SU-DHL-6 (cell line): ENCODE results near the gene KCNK2.

Source experiments
- H2AFZ ChIP-seq: fragments of 200-600 bp; sonication (generic); 2 replicates; pipeline ENCODE4 v1.6.1; 2014; ENCODE audit warnings: low read depth, mild to moderate bottlenecking, moderate library complexity, mixed read lengths, antibody characterized with exemption, low read length; ENCODE audit not compliant: severe bottlenecking
- H3F3A ChIP-seq: fragments of 200-600 bp; shearing (Covaris generic); 2 replicates; pipeline ENCODE4 v1.6.0; 2016; ENCODE audit warnings: antibody characterized with exemption, mild to moderate bottlenecking; ENCODE audit not compliant: insufficient read depth
- H3K27ac ChIP-seq: fragments of 200-600 bp; sonication (generic); 2 replicates; pipeline ENCODE4 v1.5.1; 2016; ENCODE audit warnings: low read depth, mild to moderate bottlenecking, low read length, moderate library complexity, mixed read lengths
- H3K27me3 ChIP-seq: fragments of 200-600 bp; sonication (generic), shearing (Covaris generic); 2 replicates; pipeline ENCODE4 v1.6.0; 2014; ENCODE audit warnings: mild to moderate bottlenecking, low read length
- H3K36me3 ChIP-seq: fragments of 200-600 bp; sonication (generic); 2 replicates; pipeline ENCODE4 v1.6.1; 2014; ENCODE audit warnings: mild to moderate bottlenecking, low read length, mixed read lengths
- H3K4me2 ChIP-seq: fragments of 300-600, 200-600 bp; shearing (Covaris generic), sonication (generic); 2 replicates; pipeline ENCODE4 v1.6.0; 2014; ENCODE audit warnings: low read length, low read depth, mild to moderate bottlenecking; ENCODE audit not compliant: poor library complexity, severe bottlenecking
- H3K4me3 ChIP-seq: fragments of 200-600 bp; sonication (generic); 2 replicates; pipeline ENCODE4 v1.5.1; 2014; ENCODE audit warnings: antibody characterized with exemption, low read length, mild to moderate bottlenecking, mixed read lengths; ENCODE audit not compliant: insufficient read depth, poor library complexity, severe bottlenecking
- H3K79me2 ChIP-seq: fragments of 200-600 bp; sonication (generic); 2 replicates; pipeline ENCODE4 v1.6.1; 2014; ENCODE audit warnings: mild to moderate bottlenecking, low read length, moderate library complexity; ENCODE audit not compliant: insufficient read depth
- H3K9ac ChIP-seq: fragments of 200-600 bp; sonication (generic); 2 replicates; pipeline ENCODE4 v1.7.0; 2014; ENCODE audit warnings: mild to moderate bottlenecking, low read length
- H3K9me2 ChIP-seq: fragments of 200-600 bp; sonication (generic); replicated peaks from 2 replicates; pipeline ENCODE4 v1.6.1; 2014; ENCODE audit warnings: low read length; ENCODE audit not compliant: insufficient read depth
- H3K9me3 ChIP-seq: fragments of 200-600 bp; sonication (generic); 2 replicates; pipeline ENCODE4 v1.6.1; 2014; ENCODE audit warnings: low read length, mixed read lengths; ENCODE audit not compliant: insufficient read depth
- H4K20me1 ChIP-seq: fragments of 200-600 bp; sonication (generic); 2 replicates; pipeline ENCODE4 v1.6.1; 2014; ENCODE audit warnings: low read depth, mild to moderate bottlenecking, antibody characterized with exemption, low read length, moderate library complexity, mixed read lengths
- EZH2phosphoT487 ChIP-seq: fragments of 200-600 bp; sonication (generic), shearing (Covaris generic); conservative IDR thresholded peaks from 2 replicates; pipeline ENCODE4 v1.6.1; 2018; ENCODE audit warnings: mild to moderate bottlenecking, antibody characterized with exemption, low read length, moderate library complexity, mixed read lengths
- TF ChIP-seq, protein P1 (sequence below): fragments of 200-600 bp; sonication (generic); IDR thresholded peaks from one replicate; pipeline ENCODE4 v1.5.1; 2017; ENCODE audit warnings: antibody characterized with exemption, mild to moderate bottlenecking, low read length, moderate library complexity; ENCODE audit not compliant: insufficient read depth, poor library complexity, severe bottlenecking

Gene KCNK2

DNA sequence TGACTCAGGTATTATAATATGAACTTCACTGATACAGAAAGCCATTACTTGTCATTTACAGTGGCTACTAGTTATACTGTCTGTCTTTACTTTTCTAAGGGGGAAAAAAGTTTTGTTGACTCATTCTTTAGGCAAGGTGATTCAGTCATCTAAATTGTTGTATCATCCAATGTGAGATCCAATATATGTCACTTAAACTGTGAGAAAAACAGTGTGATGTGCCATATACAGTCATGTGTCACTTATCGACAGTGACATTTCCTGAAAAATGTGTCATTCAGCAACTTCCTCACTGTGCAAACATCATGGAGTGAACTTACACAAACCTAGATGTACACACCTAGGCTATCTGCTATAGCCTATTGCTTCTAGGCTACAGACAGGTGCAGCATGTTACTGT is 57.6 kb downstream of the KCNK2 start:
- no peaks in the 10 kb centered on the region for H3K27me3 ChIP-seq
- H3K27ac ChIP-seq, result no peak overlapping the region
- no peak overlapping the region for H3K4me2 ChIP-seq
- H3F3A ChIP-seq, result no peaks in the 10 kb centered on the region
- no peaks in the 10 kb centered on the region for H3K79me2 ChIP-seq
- no peaks in the 10 kb centered on the region; the same call in 1 of the 2 replicates for H3K9me3 ChIP-seq
- no peak overlapping the region for H3K9ac ChIP-seq
- H2AFZ ChIP-seq, result no peak overlapping the region
- H3K9me2 ChIP-seq, result no peaks in the 10 kb centered on the region
- H4K20me1 ChIP-seq, result no peaks in the 10 kb centered on the region
- TF ChIP-seq EZH2phosphoT487, result no peak
- TF ChIP-seq, protein P1, sequence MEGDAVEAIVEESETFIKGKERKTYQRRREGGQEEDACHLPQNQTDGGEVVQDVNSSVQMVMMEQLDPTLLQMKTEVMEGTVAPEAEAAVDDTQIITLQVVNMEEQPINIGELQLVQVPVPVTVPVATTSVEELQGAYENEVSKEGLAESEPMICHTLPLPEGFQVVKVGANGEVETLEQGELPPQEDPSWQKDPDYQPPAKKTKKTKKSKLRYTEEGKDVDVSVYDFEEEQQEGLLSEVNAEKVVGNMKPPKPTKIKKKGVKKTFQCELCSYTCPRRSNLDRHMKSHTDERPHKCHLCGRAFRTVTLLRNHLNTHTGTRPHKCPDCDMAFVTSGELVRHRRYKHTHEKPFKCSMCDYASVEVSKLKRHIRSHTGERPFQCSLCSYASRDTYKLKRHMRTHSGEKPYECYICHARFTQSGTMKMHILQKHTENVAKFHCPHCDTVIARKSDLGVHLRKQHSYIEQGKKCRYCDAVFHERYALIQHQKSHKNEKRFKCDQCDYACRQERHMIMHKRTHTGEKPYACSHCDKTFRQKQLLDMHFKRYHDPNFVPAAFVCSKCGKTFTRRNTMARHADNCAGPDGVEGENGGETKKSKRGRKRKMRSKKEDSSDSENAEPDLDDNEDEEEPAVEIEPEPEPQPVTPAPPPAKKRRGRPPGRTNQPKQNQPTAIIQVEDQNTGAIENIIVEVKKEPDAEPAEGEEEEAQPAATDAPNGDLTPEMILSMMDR, result no peak
- no peaks in the 10 kb centered on the region for H3K36me3 ChIP-seq
- H3K4me3 ChIP-seq, result no peak overlapping the region

GRCh38 chr1:215141460-215141859 is 58.9 kb downstream of the KCNK2 start:
- no peak overlapping the region for H3K4me3 ChIP-seq
- H3K9ac ChIP-seq, result no peak overlapping the region
- no peak overlapping the region for H2AFZ ChIP-seq
- H3K9me2 ChIP-seq, result no peaks in the 10 kb centered on the region
- TF ChIP-seq EZH2phosphoT487, result no peak
- TF ChIP-seq, protein P1, result no peak
- no peak overlapping the region for H3K4me2 ChIP-seq
- H3F3A ChIP-seq, result no peaks in the 10 kb centered on the region
- no peaks in the 10 kb centered on the region; the same call in 1 of the 2 replicates for H3K9me3 ChIP-seq
- no peaks in the 10 kb centered on the region for H3K27me3 ChIP-seq
- no peak overlapping the region for H3K27ac ChIP-seq
- H3K79me2 ChIP-seq, result no peaks in the 10 kb centered on the region
- H3K36me3 ChIP-seq, result no peaks in the 10 kb centered on the region
- no peaks in the 10 kb centered on the region for H4K20me1 ChIP-seq

DNA sequence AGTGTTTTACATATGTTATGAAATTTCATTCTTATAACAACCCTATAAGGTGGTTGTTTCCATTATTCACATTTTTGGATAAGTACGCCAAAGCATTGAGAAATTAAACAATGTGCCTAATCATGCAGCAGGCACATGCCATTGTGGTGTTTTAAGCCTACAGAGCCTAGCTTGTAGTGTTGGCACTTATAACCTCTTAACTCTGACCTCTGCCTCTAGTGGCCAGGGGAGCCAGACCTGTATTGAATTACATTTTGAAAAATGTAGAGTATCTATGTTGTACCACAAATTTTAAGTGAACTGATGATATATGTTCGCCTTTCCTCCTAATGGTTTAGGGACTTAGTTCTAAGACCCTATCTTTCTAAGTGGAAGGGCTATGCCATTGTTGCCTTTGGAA is 61.0 kb downstream of the KCNK2 start:
- H4K20me1 ChIP-seq, result no peaks in the 10 kb centered on the region
- no peaks in the 10 kb centered on the region for H3K27me3 ChIP-seq
- H2AFZ ChIP-seq, result no peak overlapping the region
- H3F3A ChIP-seq, result no peaks in the 10 kb centered on the region
- no peak overlapping the region for H3K4me3 ChIP-seq
- H3K9me3 ChIP-seq, result no peaks in the 10 kb centered on the region; the same call in 1 of the 2 replicates
- no peak overlapping the region for H3K27ac ChIP-seq
- no peak for TF ChIP-seq EZH2phosphoT487
- TF ChIP-seq, protein P1, result no peak
- H3K4me2 ChIP-seq, result no peak overlapping the region
- H3K36me3 ChIP-seq, result no peaks in the 10 kb centered on the region
- H3K9ac ChIP-seq, result no peak overlapping the region
- no peaks in the 10 kb centered on the region for H3K9me2 ChIP-seq
- H3K79me2 ChIP-seq, result no peaks in the 10 kb centered on the region
